Erythroblast (primary cell): Measurements from ENCODE around the gene LRMDA.

Experiments used
- GATA1 ChIP-seq: IDR thresholded peaks from 2 replicates; pipeline ENCODE4 v1.6.1; 2011; ENCODE audit warnings: low read depth, mild to moderate bottlenecking, control low read depth, low read length, moderate library complexity
- POLR2A ChIP-seq: IDR thresholded peaks from 2 replicates; pipeline ENCODE4 v1.6.1; 2011; ENCODE audit warnings: mild to moderate bottlenecking, low read length

DNA sequence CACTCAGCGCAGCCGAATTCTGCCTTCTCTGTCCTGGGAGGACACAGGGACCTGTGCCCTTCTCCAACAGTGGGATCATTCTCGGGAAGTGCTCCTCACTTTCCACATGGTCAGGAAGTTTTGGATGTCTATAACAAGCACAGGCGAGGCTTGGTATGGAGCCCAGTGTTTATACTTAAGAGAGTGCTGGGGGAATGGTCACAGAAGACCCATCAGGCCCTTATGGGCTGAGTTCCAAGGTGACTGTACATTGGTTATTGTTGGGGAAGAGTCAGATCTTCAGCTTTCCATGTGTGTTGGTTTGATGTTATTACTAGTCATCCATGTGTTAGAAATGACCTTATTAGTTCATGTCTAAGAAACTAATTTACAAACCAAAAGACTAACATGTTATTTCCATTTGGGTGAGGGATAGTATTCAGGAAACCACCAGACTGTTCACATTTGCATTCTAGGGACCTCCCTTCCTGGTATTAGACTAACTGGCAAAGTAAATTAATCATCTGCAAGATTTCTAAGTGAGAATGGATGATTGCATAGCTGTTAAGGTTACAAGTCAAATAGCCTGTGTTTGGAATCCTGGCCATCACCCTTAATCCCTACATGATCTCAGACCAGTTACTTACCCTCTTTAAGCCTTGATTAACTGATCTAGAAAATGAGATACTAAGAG is 834.2 kb downstream of the LRMDA start:
- TF ChIP-seq POLR2A (no peak), GATA1 (no peak)
